Ramos (cell line): ENCODE measurements around the gene NTN4.
"Not testable (repeated sequence)": the region's sequence is repeated elsewhere in the genome, so short reads cannot be mapped to it uniquely, and the experiment has no call there.

Source experiments
- in situ Hi-C: fragments of 300-500 bp; cut with MboI; formaldehyde crosslinking; loops from one replicate; pipeline ENCODE4 v1.14.3; 2022; ENCODE audit warnings: low sequenced_read_pairs; ENCODE audit not compliant: unreplicated experiment

NTN4 gene

DNA sequence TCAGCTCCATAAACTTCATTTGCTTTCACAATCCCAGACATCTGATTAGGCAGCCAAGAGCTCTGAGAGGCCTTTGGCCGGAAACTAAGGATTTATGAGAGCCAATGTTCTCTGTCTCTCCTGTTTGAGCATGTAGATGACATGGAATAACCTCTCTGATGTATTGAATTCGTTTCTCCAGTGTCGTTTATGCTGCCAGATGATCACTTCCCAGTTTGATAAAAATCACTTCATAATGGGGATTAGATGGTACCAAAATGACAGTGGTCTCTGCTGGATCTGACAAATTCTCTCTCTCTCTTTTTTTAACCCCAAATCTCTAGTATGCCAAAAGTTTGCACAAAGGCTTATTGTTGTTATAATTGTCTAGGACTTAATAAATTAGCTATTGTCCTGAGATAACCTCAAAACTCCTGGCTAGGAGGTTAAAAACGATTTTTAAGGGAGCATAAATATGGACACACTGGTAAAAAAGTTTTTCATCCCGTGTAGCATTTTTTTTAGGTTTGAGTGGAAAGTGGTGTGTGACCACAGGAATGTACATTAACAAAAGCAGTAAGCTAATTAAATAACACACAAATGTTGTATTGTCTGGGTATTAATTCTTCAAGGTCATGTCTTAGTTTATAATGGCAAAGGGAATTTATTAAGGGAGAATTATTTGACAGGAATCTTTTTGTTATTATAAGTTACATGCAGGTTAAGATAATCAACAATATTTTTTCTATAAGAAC, 156.7 kb downstream of the NTN4 start:
- in situ Hi-C loops = no loop called here

DNA sequence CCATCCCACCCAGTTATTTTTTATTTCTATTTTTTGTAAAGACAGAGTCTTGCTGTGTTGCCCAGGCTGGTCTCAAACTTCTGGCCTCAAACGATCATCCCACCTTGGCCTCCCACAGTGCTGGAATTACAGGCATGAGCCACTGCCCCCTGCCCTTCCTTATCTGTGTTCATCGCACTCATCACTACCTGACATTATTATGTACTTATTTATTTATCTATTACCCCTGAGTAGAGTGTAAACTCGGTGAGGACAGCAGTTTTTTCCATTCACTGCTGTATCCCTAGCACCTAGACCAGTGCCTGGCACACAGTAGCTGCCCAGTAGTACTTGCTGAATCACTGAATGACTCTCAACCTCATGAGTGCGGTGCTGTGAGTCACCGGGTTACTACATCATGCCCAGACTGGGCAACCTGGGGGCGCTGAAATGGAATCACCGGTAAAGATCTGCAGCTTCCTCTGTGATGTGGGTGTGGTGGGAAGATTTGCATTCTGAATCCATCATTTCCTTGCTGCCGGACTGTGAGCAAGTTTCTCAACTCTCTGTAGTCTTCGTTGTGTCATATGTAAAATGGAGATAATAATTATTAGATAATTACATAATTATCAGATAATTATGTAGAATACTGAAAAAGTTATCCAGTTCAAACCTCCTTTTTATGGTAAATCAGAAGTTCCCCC, 157.4 kb downstream of the NTN4 start:
- in situ Hi-C loops = no loop called here

DNA sequence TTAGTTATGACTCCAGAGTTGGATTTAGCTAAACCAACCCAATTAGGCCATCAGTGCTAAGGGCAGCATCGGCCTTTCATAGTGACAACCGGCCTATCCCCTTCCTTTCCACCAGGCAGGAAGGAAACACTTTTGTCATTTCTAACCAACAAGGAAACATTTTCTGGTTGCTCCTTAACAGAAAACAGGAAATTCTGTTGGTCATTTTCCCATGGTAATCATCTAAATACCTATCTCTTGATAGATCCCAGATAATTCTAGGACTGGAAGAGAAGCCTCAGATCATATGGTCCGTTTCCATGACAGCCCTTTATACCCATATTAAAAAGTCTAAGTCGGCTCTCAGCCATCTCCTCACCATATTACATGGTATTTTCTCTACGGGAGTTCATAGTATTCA, 160.1 kb downstream of the NTN4 start:
- in situ Hi-C loops = no loop called here

DNA sequence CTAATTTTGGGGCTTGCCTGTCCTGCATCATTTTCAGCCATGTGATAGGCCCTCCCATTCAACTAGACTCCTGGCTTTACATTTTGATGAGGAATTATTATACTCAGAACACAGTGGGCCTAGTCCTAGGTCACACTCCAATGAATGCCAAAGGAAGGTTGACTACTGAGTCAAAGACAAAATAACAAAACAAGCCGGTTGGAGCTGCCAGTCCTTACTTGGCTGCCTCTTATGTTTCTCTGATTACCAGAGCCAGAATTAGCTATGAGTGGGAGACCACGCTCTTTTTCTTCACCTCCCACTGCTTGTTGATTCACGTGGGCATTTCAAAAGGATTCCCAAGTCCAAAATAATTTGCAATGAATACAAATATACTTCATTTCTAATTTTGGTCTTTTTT, 161.2 kb downstream of the NTN4 start:
- in situ Hi-C loops = no loop called here

DNA sequence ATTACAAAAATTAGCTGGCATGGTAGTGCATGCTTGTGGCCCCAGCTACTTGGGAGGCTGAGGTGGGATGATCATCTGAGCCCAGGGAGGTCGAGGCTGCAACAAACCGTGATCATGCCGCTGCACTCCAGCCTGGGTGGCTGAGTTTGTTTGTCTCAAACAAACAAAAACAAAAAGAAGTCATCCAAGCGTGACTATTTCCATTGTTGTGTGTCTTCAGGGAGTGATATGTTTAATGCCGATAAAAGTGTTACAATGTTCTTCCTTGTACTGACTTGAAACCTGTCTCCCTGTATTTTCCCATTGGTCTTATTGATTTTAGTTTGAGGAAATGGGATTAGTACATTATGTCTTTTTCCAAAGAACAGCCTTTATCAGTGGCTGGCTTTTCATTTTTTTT, 163.7 kb downstream of the NTN4 start:
- in situ Hi-C loops = no loop called here

DNA sequence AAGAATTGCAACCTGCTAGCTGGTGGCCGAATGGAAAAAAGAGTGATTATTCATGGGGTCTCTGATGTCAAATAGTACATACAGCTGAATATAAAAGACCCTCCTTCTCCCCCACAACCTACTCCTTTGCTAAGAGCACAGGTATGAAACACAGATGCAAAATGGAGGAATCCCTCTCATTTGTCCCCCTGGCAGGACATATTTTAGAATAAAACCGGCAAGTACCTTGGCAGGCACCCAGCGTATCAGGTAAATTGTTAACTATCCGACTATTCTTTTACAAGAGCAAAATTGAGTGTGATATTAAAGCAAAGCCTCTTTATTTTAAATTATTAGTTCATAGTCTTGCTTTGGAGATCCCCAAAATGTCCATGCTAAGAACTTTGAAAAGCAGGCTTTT, 165.6 kb downstream of the NTN4 start:
- in situ Hi-C loops = no loop called here

DNA sequence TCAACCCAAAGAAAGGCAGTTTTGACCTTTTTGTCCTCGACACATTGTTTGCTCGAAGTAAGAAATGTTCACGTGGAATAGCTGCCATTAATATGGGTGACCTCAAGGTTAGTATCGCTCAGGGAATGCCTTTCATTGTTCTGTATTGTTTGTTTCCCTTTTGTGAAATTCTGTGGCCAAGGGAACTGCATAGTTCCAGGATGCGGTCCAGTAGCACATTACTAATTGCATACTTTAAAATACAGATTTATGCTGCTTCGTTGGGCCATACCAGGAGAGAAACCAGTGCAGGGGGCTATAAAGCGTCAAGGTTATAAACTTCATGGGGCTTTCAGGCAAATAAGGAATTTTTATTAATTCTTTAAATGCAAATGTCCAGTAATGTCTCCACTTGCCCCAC, 166.0 kb downstream of the NTN4 start:
- in situ Hi-C loops = no loop called here

DNA sequence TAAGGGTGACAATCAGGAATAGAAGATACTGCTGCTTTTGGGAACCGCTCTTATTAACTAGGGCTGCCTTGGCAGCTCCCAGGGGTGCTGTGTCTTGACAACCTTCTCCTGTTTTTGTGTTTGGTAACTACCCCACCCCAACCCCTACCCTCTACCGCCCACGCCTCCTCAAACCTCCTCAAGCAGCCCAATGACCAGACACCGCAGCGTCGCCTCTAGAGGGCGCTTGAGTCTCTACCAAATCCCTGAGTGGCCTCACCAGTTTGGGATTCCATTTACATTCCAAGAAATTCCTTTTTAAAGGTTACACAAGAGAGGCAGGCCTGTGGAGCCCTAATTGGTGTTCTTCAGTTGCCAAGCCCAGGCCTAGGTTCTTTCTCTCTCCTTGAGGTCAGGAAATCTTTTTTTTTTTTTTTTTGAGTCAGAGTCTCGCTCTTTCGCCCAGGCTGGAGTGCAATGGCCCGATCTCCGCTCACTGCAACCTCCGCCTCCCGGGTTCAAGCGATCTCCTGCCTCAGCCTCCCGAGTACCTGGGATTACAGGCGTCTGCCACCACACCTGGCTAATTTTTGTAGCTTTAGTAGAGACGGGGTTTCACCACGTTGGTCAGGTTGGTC, 166.9 kb downstream of the NTN4 start:
- in situ Hi-C loops = no loop called here

DNA sequence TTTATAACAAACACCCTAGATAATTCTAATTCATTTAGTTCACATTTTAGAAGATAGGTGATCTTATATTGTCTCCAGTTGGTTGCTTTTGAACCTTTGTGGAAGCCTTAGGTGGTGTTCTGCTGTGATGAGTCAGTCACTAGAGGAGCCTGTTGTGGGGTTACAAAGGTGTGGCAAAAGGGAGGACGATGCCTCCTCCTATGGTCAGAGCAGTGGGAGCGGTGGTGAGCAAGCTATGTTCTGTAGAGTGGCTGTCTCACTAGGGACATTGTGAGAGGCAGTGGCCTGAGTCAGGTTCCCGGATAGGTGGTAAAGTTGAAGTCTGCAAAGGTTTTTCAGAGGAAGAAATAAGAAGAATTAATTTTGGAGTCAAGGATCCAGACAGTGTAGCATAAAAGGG, 167.7 kb downstream of the NTN4 start:
- in situ Hi-C loops = no loop called here

DNA sequence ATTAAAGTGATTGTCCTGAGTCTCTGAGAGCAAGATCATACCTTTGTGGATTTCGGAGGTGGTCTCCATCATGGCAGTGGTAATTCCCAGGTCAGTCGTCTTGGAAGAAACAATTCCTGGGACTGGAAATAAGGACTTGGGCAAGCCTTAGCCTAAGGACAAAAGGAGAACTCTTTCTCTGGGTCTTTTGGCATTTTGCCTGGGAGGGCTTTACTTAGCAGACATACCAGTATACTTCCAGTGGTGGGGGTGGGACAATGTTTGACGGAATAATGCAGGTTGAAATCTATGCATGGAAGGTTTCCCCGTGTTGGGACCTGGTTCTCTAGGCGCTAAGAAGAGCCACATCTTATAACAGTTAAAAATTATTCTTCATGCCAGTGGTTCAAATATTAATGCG, 168.8 kb downstream of the NTN4 start:
- in situ Hi-C loops = no loop called here

DNA sequence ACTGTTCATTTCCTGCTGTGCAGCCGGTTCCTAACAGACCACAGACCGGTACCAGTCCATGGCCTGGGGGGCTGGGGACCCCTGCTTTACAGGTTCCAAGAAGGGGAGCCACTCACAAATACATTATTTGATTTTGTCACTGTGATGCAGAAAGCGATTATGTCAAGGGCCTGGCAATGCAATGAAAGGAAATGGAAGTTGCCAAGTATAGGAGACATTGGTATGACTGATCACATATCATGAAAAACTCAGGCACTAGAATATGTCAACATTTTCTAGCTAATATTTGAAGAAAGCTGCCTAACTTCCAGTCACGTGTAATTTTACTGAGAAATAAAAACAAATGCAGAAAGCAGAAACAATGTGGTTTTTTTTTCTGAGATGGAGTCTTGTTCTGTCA, 170.4 kb downstream of the NTN4 start:
- in situ Hi-C loops = no loop called here

DNA sequence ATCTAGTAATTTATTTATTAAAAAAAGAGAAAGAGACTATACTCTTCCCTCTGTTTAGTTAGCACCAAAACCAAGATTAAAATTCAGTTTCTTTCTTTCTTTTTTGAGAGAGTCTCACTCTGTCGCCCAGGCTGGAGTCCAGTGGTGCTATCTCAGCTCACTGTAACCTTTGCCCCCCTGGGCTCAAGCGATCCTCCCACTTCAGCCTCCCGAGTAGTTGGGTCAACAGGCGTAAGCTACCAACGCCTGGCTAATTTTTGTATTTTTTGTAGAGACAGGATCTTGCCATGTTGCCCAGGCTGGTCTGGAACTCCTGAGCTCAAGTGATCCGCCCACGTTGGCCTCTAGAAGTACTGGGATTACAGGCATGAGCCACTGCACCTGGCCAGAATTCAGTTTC, 174.1 kb downstream of the NTN4 start:
- in situ Hi-C loops = not testable (repeated sequence)

DNA sequence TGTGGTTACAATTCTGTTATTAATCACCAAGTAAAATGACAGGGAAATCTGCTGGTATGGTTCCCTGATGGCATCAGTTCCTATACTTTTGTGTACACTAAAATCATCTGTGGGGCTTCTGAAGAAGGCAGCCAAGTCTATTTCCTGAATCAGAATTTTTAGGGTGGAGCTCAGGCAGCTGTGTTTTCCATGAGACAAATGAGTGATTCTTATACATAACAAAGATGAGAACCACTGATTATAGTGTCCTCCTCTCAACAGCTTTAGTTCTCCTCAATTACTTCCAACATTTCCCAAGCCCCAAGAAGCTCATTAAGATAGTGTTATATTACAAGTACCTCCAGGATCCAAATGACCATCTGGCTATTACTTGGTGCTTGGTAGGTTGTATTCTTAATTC, 174.8 kb downstream of the NTN4 start:
- in situ Hi-C loops = no loop called here

DNA sequence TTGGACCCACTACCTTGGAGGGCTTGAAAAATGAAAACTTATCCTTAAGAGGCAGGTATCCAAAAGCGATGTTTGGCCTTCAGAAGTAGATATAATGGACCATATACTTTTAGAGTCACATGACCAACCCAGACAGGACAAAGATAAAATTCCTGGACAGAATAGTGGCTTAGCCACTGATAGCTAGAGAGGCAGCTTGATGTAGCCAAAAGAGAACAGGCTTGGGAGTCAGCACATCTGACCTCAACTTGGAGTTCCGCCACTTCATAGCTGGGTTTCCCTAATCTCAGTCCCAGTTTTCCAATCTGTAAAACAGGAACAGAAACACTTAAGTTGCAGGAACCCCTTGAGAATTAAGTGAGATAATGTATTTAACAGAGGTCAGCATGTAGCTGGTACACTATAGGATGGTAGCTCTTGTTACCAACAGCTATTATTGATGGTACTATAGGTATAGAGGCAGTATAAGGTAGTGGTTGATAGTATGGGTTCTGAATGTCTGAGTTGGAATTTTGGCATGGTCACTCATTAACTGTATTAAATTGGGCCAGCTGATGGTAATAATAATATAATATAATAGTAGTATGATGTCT, 176.1 kb downstream of the NTN4 start:
- in situ Hi-C loops = no loop called here

DNA sequence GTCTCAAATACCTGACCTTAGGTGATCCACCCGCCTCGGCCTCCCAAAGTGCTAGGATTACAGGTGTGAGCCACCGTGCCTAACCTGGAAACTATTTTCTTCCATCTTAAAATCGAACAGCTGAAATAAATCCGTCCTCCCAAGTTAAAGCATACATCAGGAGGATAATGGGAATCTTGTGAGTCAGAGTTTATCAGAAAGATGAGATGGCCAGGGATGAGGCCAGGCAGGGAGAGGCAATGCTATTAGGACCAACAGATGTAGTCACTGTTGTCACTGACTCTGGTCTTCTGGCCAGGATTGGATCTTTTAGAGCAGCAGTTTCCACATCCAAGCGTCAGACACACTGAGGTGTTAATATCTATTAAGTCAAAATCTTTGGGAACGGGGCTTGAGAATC, 177.5 kb downstream of the NTN4 start:
- in situ Hi-C loops = no loop called here

DNA sequence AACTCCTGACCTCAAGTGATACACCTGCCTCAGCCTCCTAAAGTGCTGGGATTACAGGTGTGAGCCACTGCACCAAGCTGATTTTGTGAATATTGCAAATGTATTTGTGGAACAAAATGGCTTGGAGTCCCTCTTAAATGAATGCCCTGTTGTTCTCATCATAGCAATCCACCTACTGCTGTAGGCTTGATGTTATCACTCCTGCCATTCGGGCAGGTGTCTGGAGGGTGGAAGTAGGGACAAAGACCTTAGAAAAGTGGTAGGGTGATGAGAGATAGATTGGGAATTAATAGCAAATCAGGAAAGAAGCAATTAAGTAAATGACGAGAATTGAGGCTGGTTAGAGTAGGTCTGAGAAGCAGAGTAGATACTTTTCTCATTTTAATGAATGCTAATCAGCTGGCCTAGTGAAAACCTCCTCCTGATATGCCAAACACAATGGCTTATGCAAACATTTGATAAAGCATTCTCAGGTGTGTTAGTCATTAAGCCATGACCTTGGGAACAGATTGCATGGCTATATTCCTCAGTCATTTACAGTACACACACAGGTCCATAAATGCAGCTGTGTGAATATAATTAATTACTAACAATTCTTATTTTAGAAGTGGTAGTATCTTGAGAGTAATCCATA, 178.8 kb downstream of the NTN4 start:
- in situ Hi-C loops = no loop called here

DNA sequence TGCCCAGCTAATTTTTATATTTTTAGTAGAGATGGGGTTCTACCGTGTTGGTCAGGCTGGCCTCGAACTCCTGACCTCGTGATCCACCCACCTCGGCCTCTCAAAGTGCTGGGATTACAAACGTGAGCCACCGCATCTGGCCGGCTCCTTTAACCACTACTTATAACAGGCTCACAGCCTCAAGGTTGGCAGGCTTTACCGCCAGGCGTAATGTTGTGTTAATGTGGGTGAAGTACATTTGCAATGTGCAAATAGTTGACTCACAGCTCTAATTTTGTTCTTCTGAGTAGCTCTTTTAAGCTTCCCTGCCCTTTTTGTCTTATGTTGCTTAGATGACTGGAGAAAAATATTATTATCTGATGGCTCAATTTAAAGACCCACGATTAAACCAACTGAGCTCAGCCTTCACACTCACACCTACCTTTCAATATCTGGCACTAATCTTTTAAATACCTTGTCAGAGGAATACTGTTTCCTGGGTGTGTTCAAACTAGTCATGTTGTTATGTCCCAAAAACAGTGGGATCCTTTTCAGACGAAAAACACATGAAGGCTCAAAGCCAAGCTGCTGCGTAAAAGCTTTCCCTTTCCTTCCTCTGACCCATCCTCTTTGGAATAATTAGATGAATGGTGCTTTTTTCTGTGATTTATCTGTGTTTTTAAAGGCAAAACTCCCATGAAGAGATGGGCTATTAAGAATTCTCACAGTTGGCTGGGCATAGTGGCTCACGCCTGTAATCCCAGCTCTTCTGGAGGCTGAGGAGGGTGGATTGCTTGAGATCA, 182.1 kb downstream of the NTN4 start:
- in situ Hi-C loops = no loop called here
